IPS-15b (cell line): Measurements from ENCODE around the gene DENND1A.
A peak's percentile ranks its signal among the peaks of the same experiment; 100 is the strongest.

Source experiments
- H3K27me3 ChIP-seq: one replicate; pipeline ENCODE4 v1.6.1; 2013; ENCODE audit warnings: low read length; ENCODE audit not compliant: control insufficient read depth, insufficient read depth
- H3K36me3 ChIP-seq: one replicate; pipeline ENCODE4 v1.6.1; 2013; ENCODE audit warnings: low read length; ENCODE audit not compliant: control insufficient read depth, insufficient read depth
- H3K4me1 ChIP-seq: one replicate; pipeline ENCODE4 v1.6.1; 2013; ENCODE audit warnings: mild to moderate bottlenecking, low read length; ENCODE audit not compliant: control insufficient read depth, insufficient read depth
- H3K4me3 ChIP-seq: one replicate; pipeline ENCODE4 v1.5.1; 2013; ENCODE audit warnings: low read depth, low read length
- H3K9ac ChIP-seq: one replicate; pipeline ENCODE4 v1.6.1; 2013; ENCODE audit warnings: low read depth, mild to moderate bottlenecking, low read length
- H3K9me3 ChIP-seq: one replicate; pipeline ENCODE4 v1.6.1; 2013; ENCODE audit warnings: mild to moderate bottlenecking, low read length; ENCODE audit not compliant: control insufficient read depth, insufficient read depth

Gene DENND1A

DNA sequence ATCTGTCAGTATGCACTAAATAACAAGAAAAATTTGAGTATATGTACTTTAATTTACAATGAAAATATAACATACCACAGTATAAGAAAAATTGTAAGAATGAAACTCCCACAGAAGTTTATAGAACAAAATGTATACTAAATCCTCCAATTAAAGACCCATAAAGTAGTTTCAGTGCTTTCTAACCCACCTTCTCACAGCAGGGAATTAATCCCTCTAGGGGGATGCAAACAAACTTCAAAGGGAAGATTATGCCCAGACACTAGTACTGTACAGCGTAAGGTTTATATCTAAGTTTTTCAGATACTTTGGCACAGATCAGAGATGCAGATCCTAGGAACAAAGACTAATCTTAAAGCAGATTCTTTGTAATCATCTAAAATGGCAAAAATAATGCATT, 57.2 kb downstream of the DENND1A start:
- no peak overlapping the region for H3K4me3 ChIP-seq
- no peaks in the 10 kb centered on the region for H3K9me3 ChIP-seq
- no peaks in the 10 kb centered on the region for H3K4me1 ChIP-seq
- no peaks in the 10 kb centered on the region for H3K36me3 ChIP-seq
- no peaks in the 10 kb centered on the region for H3K27me3 ChIP-seq
- H3K9ac ChIP-seq = no peak overlapping the region

DNA sequence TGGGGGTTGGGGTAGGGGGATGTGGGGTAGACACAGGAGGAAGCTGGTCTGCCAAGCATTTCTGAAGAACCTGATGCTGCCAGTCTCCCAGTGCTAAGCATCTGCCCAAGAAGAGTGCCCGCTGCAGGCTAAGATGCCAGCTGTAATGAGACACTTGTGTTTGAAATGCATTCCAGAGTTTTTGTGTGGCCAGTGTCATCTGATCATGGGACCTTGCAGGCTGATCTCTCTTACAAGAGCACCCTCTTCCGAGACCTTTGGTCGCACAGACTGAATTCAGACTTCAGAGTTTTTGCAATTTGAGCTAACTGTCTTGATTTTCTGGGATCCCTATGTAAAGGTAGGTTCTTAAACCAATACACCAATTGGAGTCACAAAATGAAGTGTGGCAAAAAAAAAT, 58.1 kb downstream of the DENND1A start:
- H3K36me3 ChIP-seq = no peaks in the 10 kb centered on the region
- H3K4me1 ChIP-seq = no peaks in the 10 kb centered on the region
- H3K4me3 ChIP-seq = no peak overlapping the region
- H3K27me3 ChIP-seq = no peaks in the 10 kb centered on the region
- no peaks in the 10 kb centered on the region for H3K9me3 ChIP-seq
- no peak overlapping the region for H3K9ac ChIP-seq

DNA sequence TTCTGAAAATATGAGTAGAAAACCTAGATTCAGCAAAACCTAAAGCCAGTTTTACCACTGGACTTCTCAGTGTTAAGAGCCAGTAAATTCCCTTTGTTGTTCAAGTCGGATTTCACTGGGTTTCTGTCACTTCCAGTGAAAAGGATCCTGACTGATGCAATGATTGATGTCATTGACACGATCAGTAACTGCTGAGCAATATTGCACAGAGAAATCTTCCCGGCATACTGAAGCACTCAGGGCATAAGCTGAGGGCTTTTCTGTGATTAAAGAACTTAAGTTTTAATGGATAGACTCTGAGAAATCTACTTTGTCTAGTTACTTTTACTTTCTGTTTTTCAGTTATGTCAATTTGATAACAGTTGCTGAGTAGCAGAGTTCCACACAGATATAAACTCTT, 61.9 kb downstream of the DENND1A start:
- Histone ChIP-seq H3K27me3 (peaks cover 4% of the 10 kb centered on the region), H3K36me3 (no peaks in the 10 kb centered on the region), H3K4me3 (no peak overlapping the region), H3K4me1 (peaks cover 20% of the 10 kb centered on the region), H3K9ac (no peak overlapping the region), H3K9me3 (no peaks in the 10 kb centered on the region)

DNA sequence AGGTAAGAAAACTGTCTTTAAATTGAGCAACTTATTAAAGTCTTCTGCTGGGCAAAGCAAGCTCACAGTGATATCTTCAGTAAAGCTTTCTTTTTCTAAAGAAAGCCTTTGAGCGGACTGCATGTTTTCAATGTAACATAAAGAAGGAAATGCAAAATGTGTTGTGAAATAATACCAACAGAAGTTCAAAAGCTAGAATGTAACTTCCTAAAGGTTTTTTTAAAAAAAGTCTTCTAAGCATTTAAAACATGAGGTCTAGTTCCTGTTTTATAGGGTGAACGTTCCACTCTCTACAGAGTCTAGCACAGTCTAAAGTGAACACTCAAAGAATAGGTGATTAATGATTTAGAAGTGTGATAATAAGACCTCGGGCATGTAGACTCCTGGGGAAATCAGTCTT, 62.9 kb downstream of the DENND1A start:
- Histone ChIP-seq H3K9ac (no peak overlapping the region), H3K27me3 (peaks cover 13% of the 10 kb centered on the region), H3K9me3 (no peaks in the 10 kb centered on the region), H3K4me1 (peaks cover 29% of the 10 kb centered on the region), H3K36me3 (no peaks in the 10 kb centered on the region), H3K4me3 (no peak overlapping the region)

DNA sequence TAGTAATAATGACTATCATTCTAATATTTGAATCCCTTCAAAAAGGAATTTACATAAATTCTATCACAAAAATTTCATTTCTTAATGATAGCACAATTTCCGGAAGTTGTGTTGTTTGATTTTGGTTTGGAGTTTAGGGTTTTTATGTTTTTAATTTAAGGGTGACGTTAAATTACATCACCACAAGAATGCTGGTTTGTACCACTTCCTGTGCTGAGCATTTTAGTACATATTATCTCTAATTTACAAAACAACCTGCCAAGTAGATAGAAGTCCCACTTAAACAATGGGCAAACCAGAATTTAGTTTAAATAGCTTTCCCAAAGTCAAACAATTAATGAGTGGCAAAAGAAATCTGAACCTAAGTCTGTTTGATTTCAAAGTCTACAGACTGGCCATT, 63.4 kb downstream of the DENND1A start:
- Histone ChIP-seq H3K36me3 (no peaks in the 10 kb centered on the region), H3K4me1 (peaks cover 34% of the 10 kb centered on the region), H3K4me3 (no peak overlapping the region), H3K9me3 (no peaks in the 10 kb centered on the region), H3K9ac (no peak overlapping the region), H3K27me3 (peaks cover 16% of the 10 kb centered on the region)

DNA sequence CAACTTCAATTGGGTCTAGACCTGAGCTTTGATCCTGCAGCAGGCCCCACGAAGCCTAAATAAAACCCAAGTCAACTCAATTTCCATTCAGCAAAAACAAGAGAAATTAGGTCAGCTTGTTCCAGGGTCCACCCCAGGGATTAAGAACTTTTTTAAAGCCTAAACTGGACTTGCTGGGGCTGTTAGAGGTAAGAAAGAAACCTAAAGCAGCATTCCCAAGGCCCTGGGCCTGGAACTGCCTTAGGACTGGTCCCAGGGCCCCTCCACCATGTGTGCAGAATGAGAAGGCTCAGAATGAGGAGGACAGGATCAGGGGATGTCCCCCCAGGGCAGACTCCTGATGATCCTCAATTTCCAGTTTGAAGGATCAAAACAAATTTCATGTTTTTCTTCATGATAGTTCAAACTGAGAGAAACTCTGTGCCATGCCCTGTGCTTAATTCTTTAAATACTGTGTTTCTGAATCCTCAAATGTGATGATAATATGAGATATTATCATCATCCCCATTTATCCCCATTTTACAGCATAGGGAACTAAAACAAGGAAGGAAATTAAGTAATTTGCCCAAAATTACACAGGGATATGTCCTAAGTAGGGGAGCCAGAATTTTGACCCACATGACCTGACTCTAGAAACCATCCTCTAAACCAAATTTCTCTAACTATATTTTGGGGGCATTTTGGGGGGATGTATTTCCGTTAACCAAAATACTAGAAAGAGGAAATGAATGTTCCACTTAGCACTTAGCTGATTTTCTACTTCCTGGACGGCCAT, 64.5 kb downstream of the DENND1A start:
- H3K9ac ChIP-seq = no peak overlapping the region
- H3K27me3 ChIP-seq = peaks cover 16% of the 10 kb centered on the region
- H3K9me3 ChIP-seq = no peaks in the 10 kb centered on the region
- H3K36me3 ChIP-seq = no peaks in the 10 kb centered on the region
- peaks cover 44% of the 10 kb centered on the region for H3K4me1 ChIP-seq
- no peak overlapping the region for H3K4me3 ChIP-seq

DNA sequence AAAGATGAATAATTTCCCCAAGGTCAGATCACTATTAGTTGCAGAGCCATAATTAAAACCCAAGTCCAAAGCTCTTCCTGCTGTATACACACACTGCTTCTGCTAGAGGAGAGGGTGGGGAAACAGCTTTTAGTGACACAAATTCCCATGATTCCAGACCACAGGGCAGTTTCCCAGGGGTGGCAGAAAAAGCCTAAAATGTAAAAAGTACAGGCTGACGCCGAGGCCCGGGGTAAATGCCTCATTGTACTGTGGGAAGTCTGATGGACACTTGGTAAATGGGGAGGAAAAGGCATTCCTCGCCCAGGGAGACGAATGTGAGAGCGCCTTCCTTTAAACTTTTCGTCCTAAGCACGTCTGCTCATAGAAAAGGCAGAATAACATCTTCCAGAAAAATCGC, 65.7 kb downstream of the DENND1A start:
- Histone ChIP-seq H3K4me3 (no peak overlapping the region), H3K36me3 (no peaks in the 10 kb centered on the region), H3K4me1 (peaks cover 47% of the 10 kb centered on the region), H3K27me3 (peaks cover 16% of the 10 kb centered on the region), H3K9ac (no peak overlapping the region), H3K9me3 (no peaks in the 10 kb centered on the region)

DNA sequence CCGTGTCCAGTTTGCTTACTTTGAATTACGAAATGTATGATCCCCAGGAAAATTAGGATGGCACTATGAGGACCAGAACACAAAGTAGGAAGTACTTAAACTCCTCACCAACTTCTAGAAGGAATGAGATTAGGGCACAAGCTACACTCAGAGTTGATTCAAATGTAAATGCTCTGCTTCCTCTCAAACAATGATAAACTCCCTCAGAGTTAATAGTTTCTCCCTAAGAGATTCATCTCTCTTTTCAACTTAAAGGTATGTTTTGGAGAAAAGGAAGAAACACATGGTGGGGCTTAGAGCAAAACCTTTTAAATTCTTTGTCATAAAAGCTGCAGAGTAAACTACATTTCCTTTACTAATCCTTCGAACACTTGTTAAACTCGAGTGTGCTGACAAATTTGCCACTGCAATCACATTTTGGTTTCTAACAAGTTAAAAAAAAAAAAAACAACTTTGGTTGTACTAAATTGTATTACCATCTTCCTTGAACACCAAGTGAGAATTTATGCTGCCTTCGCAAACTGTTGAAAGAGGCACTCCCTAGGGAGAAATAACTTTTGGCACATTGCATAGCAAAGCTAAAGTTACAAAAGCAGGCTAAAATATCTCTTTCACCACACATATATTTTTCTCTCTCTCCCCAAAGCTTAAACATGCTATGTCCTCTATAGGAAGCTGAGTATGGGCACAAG, 66.6 kb downstream of the DENND1A start:
- H3K9me3 ChIP-seq = no peaks in the 10 kb centered on the region
- H3K4me1 ChIP-seq = peaks cover 47% of the 10 kb centered on the region
- peak overlapping the region; percentile 13 for H3K4me3 ChIP-seq
- no peak overlapping the region for H3K9ac ChIP-seq
- H3K36me3 ChIP-seq = no peaks in the 10 kb centered on the region
- peaks cover 16% of the 10 kb centered on the region for H3K27me3 ChIP-seq

DNA sequence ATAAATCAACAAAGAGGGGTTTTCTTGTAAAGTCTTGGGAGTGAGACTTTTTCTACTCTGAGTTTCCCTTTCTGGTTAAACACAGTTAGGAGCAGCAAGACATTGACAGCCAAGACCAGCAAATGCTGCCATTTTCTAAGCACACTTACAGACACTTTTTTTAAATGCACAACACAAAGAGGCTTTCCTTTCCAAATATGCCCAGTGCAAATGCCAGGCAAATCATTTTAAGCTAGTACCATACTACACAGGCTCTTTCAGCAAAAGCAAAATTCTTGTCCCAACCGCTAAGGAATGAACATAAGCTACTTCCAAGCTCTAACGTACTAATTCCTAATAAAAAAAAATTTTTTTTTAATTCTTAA, 68.2 kb downstream of the DENND1A start:
- H3K36me3 ChIP-seq = no peaks in the 10 kb centered on the region
- H3K4me1 ChIP-seq = peaks cover 47% of the 10 kb centered on the region
- H3K4me3 ChIP-seq = no peak overlapping the region
- H3K27me3 ChIP-seq = peaks cover 16% of the 10 kb centered on the region
- no peak overlapping the region for H3K9ac ChIP-seq
- no peaks in the 10 kb centered on the region for H3K9me3 ChIP-seq

DNA sequence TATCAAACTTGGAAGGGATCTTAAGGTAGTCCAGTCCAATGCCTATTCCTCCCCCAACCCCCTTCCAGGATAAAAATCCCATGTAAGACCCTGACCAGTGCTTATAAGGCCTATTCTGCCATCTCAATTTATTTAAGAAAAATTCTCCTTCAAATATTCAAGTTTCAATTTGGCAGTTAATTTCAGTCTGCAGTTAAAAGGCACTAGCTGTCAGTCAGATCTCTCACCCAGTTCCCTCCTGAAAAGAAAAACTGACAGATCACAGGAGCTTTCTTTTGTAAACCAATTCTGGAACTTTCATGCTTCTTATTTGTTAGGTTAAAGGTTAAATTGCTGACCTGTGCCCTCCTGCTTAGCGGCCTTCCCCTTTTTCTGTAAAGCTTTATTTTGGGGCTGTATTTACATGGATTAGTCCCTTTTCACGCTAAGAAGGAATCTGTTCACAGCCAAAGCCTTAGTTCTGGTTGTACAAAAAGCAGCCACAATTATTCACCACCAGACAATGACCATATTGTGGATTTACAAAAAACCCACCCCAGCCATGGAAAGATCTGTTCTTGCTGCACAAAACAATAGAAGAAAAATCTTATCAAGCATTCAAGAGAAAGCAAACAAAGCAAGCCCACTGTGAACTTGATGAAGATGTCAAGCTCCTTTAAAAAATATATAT, 68.7 kb downstream of the DENND1A start:
- H3K4me1 ChIP-seq = peaks cover 47% of the 10 kb centered on the region
- peaks cover 16% of the 10 kb centered on the region for H3K27me3 ChIP-seq
- no peak overlapping the region for H3K4me3 ChIP-seq
- H3K9me3 ChIP-seq = no peaks in the 10 kb centered on the region
- H3K36me3 ChIP-seq = no peaks in the 10 kb centered on the region
- no peak overlapping the region for H3K9ac ChIP-seq

DNA sequence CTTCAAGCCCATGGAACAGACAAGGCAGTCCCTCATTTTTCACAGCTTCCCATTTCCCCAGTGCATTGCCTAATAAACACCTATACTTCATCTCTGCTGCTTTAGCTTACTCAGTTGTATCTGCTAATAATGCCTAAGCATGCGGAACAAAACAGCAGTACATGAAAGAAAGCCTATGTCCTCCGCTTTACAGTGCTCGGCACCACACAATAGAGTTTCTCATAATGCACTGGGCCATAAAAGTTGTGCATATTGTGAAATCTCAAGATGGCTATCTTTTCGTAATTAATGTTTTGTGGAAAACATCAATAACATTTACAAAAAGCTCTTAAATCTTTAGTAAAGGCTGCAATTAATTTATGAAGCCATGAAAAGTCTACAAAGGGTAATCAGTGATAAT, 69.3 kb downstream of the DENND1A start:
- Histone ChIP-seq H3K4me1 (peaks cover 47% of the 10 kb centered on the region), H3K36me3 (no peaks in the 10 kb centered on the region), H3K9ac (no peak overlapping the region), H3K4me3 (no peak overlapping the region), H3K27me3 (peaks cover 16% of the 10 kb centered on the region), H3K9me3 (no peaks in the 10 kb centered on the region)

DNA sequence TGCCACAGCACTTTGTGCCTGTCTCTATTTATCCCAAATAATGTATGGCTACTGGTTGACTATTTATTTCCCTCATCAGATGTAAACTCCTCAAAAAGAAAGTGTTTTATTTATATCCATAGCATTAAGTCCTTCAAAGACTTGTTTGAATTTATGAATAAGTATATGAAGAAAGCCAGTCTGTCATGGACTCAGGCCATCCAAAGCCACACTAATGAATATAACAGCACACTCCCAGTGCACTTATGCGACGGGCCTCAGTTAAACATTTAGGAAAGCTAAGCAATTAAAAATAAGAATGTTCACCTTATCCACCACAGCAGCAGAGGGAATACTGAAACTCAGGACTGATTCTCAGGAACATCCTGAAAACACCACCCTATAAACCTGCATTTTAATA, 77.5 kb downstream of the DENND1A start:
- Histone ChIP-seq H3K4me1 (peaks cover 5% of the 10 kb centered on the region), H3K27me3 (no peaks in the 10 kb centered on the region), H3K36me3 (no peaks in the 10 kb centered on the region), H3K9me3 (no peaks in the 10 kb centered on the region), H3K4me3 (no peak overlapping the region), H3K9ac (no peak overlapping the region)
